Left renal cortex interstitium (tissue), 4 donors: ENCODE results near the gene BRMS1. TPM values are rescaled to one million over a fixed set of nuclear protein-coding genes. Genes with fewer than 3 reads are reported as not detected.
A peak's percentile ranks its signal among the peaks of the same experiment; 100 is the strongest.
"Not testable (repeated sequence)": the region's sequence is repeated elsewhere in the genome, so short reads cannot be mapped to it uniquely, and the experiment has no call there.

Experiments
- DNase-seq, 4 donors: peaks; one replicate each; pipeline ENCODE4 v3.0.0-alpha.2; 2013; ENCODE audit warnings: low read depth in 4 of 4, low spot score in 2 of 4, missing footprints in 1 of 4
- polyA plus RNA-seq, 4 donors: library from polyadenylated mRNA; unstranded; fragments of 120-200 nt; gene quantifications; one replicate each; pipeline ENCODE4 v1.2.1, GENCODE V29; 2013; ENCODE audit not compliant: insufficient read length in 4 of 4

The BRMS1 gene
- polyA plus RNA-seq, 4 donors: 30.8 to 38.6 (median 34.8) TPM

DNA sequence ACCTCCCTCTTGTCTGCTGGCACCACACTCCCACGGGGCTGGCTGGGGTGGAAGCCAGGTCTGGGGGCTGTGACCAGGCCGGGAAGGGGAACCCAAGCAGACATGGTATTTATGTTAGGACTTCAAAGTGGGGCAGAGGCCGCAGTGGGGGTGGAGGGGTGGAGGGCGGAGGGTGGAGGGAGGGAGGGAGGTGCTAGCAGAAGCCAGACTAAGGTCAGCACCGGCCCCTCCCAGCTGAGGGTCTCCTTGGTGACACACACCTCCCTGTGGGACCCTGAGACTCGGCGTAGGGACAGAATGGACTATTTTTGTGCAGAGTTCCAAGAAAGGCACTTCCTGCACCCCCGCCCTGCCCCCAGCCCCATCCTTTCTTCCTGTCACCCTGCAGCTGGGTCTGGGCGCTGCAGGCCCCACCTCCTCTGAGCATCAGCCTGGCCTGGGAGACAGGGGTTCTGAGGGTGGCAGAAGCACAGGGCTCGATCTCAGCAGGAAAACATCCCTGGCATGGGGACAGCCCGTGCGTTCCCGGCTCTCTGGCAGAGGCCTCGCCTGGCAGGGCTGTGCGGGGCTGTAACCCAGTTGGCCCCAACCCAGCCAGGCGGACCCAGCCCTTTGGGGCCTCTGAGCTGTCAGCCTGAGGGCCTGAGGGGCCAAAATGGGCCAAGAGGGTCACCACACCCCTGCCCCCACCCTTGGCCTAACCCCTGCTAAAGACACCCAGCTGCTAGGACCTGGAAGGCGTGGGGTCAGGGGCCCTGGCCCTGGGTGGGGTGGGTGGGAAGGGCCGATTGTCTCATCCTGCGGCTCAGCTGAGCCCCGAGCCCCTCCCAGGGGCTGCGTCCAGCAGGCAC, 18.4 kb downstream of the BRMS1 start:
- no peak for DNase-seq

DNA sequence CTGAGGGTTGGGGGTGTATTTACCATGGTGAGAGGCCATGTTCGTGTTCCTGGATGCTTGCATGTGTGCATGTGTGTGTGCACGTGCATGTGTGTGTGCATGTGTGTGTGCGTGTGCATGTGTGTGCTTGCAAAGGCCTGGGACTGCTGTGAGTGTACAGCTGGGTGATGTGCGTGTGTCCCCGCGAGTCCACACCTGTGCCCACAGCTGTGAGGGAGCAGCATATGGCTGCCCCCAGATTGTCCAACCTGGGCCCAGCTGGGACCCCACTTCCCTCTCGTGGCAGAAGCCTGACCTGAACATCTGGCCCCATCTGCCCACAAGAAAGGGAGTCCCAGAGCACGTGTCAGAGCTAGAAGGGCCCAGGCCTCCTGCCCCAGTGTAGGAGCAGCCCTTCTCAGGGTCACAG, 19.6 kb downstream of the BRMS1 start:
- no peak for DNase-seq

DNA sequence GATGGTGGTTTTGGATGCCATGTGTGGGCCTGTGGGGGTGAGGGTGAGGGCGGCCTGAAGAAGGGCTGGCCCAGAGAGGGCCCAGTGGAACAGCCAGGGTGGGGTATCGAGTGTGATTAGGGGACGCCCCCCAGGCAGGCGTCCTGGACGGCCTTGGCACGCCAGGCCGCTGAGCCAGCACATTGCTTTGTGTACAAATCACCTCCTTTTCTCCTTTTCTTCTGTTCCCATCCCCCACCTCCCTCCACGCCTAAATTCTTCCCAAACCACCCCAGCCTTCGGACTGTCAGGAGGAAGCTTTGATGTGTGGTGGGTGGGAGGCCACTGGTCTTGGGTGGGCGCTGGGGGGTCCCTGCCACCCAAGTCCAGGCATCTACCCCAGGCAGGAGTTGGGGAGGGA, 20.2 kb downstream of the BRMS1 start:
- DNase-seq: no peak

DNA sequence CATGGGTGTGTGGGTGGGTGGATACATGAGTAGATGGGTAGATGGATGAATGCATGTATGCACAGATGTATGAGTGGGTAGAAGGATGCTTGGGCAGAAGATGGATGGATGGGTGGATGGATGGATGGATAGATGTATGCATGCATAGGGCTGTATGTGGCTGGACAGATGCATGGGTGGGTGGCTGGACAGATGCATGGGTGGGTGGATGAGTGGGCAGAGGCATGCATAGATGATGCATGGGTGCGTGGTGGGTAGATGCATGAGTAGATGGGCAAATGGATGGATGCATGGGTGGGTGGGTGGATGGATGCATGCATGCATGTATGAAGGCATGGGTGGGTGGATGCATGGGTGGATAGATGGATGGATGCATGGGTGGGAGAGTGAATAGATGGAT, 21.2 kb downstream of the BRMS1 start:
- DNase-seq: no peak

DNA sequence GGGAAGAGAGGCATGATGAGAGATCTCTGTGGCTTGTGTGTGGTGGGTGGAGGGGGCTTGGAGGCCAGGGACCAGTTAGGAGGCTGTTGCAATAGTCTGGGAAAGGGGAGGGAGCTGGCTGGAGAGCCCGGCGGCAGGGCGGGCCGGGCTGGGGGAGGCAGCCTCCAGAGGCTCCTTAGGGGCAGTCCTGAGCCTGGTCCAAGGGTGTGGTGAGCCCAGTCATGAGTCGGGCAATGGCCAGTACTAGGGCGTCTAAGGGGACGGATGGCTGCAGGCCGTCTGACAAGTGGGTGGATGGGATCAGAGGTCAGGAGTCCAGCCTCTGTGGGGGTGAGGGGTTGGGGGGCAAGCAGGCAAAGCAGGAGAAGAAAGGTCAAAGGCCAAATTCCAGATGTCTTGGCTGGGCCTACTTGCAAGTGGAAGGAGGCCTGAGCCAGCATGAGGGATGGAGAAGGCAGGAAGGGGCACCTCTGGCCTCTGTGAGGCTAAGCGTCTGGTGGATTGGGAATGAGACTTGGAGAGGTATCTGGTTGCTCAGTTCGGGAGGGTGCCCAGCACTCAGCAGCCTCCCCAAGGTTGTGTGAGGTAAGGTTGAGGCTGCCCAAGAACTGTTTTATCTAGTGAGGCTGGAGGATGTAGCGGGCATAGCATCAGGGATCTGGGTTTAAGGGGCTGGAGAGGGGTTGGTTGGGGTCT, 22.0 kb downstream of the BRMS1 start:
- DNase-seq: no peak

DNA sequence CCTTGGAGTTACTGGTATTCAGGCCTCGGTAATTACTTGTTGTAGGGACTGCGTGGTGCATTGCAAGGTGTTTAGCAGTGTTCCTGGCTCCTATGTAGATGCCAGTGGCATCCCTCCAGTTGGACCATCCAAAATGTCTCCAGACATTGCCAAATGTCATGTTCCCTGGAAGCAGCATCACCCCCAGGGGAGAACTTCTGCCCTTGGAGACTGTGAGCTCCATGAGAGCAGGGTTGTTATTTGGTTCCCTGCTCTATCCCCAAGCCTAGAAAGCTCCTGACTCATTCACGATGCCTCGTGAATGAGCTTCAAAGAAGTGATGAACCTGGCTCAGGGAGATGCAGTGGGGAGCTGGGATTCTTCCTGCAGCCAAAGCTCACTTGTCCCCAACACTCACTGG, 23.3 kb downstream of the BRMS1 start:
- DNase-seq: no peak

DNA sequence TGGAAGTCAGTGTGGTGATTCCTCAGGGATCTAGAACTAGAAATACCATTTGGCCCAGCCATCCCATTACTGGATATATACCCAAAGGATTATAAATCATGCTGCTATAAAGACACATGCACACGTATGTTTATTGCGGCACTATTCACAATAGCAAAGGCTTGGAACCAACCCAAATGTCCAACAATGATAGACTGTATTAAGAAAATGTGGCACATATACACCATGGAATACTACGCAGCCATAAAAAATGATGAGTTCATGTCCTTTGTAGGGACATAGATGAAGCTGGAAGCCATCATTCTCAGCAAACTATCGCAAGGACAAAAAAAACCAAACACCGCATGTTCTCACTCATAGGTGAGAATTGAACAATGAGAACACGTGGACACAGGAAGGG, 24.2 kb downstream of the BRMS1 start:
- not testable (repeated sequence) for DNase-seq

DNA sequence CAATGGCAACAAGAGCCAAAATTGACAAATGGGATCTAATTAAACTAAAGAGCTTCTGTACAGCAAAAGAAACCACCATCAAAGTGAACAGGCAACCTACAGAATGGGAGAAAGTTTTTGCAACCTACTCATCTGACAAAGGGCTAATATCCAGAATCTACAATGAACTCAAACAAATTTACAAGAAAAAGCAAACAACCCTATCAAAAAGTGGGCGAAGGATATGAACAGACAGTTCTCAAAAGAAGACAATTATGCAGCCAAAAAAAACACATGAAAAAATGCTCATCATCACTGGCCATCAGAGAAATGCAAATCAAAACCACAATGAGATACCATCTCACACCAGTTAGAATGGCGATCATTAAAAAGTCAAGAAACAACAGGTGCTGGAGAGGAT, 24.6 kb downstream of the BRMS1 start:
- DNase-seq: not testable (repeated sequence)

DNA sequence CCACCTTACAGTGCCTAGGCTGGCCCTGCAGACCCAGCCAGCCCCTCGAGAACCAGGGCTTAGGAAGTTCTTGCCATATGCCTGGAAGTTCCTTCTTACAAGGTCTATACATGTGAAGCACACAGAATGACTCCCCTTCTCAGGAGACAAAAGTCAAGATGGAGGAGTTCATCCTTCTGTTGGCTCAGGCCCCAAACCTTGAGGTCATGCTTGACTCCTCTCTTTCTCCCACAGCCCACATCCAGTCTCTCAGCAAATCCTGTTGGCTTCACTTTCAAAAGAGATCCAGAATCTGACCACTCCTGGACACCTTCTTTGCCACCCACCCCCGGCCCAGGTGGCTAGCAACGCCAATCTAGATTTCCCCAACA, 26.3 kb downstream of the BRMS1 start:
- no peak for DNase-seq

DNA sequence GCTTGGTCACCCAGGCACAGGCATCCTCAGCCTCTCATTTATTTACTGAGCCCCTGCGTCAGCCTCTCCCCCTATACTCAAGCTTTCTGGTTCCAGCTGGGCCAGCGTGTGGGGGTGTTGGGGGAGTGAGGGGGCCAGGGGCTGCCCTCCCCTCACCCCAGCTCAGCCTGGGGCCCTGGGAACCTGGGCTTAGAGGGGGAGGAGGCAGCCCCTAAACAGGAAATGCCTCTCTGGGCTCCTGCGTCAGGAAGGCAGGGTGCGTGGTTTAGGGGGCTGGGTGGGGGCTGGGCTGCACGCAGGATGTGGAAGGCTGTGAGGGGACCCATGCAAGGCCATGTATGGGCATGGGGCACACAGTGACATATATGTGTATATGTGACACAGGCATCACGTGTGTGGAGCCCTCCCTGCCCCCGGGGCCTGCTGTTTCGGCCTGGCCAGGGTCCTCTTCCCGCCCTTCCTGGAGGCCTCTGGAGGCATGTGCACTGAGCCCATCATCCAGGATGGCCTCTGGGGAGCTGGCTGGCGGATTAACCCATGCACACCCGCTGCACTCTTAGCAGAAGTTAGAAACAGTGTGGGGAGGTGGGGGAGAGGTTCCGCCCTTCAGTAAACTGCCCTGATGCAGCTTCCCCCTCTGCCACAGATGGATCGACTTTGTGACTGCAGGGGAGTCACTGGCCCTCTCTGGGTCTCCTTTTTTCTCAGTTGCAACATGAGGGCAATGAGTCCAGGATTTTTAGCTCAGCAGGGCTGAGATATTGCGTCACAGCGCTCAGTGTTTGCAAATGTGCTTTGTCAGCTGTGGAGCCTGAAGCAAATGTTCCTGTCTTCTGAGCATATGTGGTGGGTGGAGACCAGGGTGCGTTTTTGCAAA, 26.9 kb downstream of the BRMS1 start:
- DNase-seq: no peak

DNA sequence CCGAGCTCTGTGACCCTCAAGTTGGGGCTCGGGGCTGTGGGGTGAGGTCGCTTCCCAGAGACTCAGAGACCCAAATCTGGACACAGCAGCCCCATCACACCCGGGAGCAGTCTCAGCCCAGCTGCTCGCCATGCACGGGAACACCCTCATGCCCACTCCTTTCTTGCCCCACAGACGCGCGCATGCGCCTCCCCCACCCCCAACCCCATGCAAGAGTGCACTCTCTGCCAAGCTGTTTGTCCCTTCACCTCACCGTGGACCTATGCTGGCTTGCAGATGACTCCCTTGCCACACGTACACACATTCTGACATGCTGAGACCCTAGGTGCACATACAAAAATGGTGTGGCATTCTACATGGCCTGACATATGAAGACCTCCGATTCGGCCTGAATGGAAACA, 27.6 kb downstream of the BRMS1 start:
- DNase-seq: peak in 1 of 4 donors; percentile 68

DNA sequence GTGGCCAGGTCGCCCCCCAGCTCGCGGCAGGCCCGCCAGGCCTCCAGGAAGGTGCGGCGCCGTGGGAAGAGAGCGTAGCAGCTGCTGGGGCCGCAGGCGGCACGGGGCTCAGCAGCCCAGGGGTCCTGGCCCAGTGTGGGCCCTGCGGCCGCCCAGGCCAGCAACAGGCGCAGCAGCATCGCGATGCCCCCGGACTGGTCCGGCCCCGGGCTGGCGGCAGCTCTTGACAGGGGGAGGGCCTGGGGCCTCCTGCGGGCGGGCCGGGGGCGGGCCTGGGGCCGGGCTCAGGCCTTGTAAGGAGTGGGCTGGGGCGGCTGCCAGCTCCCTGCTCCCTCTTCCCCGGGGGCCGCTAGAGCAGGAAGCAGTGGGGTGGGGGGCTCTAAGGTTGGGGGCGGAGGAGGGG, 28.1 kb downstream of the BRMS1 start, which contains the start of gene CD248:
Gene CD248 (minus strand): TSS at position 196 of the 403 bp plus-strand sequence. CDS start 17 bp downstream, at position 179.
- peak in 1 of 4 donors; percentile 64 for DNase-seq

DNA sequence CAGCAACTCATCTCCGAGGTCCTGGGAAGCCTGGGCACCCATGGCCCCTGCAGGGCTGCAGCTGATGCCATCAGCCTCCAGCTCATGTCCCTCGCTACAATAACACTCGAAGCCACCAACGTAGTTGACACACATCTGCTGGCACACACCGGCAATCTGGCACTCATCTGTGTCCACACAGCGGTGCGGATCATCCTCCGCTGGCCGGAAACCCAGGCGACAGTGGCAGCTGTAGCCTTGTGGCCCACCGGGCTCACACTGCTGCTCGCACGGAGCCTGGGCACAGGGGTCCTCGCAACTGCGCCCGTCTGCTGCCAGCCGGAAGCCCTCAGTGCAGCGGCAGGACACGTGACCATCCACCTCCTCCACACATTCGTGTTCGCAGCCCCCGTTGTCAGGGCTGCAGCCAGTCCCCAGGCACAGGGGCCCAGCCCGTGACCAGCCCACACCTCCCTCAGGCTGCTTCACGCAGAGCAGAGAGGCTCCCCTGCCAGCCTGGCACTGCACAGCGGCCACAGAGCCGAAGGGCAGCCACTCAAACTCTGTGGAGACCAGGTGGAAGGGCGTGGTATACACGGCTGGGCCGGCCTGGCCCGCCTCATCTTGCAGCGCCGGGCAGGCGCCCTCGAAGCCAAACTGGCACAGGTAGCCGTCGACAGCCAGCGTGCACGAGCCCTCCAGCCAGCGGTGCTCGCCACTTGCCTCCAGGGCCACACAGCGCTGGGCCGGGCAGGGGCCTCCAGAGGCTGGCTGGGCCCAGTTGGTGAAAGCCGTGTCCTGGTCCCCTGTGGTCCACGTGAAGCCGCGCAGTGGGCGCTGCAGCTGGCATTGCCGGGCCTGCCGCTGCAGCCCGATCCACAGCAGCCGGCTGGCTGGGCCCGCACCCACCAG, 28.7 kb downstream of the BRMS1 start:
- no peak for DNase-seq

DNA sequence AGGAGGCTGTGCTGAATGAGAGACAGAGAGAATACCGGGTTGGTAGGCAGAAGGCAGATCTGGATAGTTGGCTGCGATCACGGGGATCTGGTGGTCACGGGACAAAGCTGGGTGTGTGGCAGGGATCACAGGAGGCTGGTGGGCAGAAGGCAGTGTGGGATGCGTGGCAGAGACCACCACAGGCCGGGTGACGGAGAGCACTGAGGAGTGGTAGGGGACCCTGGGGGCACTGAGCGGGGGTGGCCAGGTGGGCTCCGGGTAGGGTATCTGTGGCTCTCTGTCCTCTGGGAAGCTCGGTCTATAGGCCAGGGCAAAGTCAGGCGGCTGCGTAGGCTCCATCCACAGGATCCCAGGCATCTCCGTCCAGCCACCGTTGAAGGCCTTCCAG, 29.4 kb downstream of the BRMS1 start:
- DNase-seq: no peak

DNA sequence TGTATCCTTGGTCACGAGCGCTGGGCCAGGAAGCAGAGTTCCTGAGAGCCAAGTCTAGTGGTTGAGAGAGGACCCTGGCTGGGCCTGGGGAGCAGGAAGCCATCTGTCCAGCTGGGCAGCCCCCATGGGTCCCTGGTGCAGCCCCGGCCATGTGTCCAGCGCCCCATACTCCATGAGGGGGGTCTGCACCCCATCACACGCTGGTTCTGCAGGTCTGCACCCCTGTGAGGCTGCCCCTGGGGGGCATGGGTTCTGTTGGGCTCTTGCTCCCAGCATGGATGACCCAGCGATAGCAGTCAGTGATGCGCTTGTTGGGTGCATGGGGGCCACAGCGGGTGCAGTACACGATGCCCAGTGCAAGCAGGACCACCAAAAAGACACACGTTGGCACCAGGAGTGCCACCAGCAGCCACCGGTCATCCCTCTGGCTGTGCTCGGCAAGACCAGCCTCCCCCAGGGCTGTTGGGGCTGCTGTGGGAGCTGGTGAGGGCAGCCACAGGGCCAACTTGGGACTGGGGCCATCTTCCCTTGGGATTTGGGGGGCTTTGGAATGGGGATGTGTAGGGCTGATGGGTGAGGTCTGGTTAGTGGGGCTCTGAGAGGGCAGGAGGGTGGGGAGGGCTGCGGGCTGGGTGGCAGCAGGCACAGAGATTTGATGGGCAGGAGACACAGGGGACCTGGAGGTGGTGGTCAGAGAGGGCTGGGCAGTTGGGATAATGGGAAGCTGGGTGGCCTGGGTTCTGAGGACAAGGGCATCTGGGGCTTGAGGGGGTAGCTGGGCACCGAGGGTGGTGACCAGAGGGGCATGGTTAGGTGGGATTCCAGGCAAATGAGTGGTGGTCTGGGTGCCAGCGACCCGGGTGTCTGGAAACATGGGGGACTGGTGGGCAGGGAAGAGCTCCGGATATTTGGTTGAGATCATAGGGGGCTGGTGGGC, 30.1 kb downstream of the BRMS1 start:
- no peak for DNase-seq

DNA sequence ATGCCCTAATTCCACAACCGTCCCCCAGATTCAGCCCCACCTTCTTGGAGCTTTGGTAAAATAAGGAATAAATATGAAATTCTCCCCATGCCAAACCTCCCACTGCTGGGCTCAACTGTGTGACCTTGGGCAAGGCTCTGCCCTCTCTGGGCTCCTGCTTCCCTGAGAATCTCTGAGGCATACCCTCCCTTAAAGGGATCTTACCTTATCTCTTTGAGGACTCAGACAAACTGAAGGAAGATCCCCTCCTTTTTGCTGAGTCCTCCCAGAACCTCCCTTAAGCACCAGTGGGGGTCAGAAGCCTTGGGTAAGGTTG, 30.8 kb downstream of the BRMS1 start:
- DNase-seq: no peak

DNA sequence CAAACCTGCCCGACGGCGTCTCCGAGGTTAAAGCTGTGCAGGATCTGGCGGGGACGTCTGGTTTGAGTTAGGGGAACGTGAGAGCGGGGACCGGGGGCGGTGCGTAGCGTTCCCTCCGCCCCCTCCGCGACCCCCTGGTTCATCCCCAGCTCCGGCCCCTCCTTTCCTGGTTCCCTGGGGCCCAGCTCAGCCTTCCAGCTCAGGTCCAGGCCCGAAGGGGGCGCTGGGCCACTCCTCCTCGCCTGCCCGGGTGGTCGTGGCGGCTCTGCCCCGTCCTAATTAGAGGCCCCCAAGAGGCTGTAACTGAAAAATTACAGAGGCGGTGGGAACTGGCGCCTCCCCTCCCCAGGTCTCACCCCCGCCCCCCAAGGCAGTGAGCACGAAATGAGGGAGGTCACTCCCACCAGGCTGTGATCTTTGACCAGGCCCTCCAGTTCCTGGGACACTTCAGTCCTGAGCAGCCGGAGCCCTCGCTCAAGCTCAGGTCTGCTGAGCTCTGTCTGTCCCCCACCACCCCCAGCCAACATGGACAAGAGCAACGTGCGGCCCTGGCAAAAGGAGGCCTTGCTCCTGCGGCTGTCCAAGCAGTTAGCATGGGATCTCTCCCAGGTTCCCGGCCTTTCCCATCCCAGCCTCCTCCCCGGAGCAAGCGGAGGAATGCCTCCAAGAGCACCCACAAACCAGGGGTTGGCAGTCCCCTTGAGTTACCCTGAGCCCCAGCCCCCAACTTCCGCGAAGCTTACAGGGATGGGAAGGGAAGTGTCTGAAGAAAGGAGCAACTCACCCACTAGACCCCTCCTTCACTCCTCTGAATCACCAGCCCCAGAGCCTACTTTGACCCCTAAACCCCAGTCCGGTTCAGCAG, 31.4 kb downstream of the BRMS1 start:
- peak in 1 of 4 donors; percentile 65 for DNase-seq
